Measurements from ENCODE around the gene PLA2G3. TPM values are rescaled to one million over a fixed set of nuclear protein-coding genes. Genes with fewer than 3 reads are reported as not detected.
"Not testable (repeated sequence)": the region's sequence is repeated elsewhere in the genome, so short reads cannot be mapped to it uniquely, and the experiment has no call there.

Gene PLA2G3
- total RNA-seq, 1 donor from 2014 or later = not detected

DNA sequence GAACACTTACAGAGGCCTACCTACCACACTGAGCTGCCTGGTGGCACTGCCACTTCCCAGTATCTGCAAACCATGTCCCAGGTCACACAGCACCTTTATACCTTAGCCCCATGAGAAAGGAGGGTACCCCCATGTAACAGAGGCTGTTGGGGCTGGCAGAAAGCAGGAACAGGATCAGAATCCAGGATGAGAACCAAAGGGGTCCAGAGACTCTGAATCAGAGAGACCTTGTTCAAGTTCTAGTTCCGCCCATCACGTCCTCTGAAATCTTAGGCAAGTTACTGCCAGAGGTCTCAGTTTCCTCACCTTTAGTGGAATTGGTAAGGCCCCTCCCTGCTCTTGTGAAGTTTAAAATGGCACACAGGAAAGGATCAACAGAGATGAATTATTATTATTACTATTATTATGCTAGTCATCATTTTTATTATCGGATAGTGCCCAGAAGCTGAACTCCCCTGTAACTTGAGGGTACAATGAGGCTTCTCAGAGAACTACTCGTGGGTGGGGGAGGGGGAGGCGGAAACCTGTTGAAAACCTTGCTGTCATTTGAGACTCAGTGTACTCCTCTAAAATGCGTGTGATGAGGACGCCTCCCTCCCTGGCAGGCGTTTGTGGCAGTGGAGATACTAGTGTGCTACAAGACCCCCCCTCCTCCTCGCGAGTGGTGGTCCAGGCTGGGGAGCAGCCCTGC lies 42.2 kb downstream of the PLA2G3 start:
- DNase-seq (ENCODE audit: low read depth) = no peak
- H3K4me3 ChIP-seq (ENCODE audit: low read depth, low read length) = no peak overlapping the region
- TF ChIP-seq, protein P1, sequence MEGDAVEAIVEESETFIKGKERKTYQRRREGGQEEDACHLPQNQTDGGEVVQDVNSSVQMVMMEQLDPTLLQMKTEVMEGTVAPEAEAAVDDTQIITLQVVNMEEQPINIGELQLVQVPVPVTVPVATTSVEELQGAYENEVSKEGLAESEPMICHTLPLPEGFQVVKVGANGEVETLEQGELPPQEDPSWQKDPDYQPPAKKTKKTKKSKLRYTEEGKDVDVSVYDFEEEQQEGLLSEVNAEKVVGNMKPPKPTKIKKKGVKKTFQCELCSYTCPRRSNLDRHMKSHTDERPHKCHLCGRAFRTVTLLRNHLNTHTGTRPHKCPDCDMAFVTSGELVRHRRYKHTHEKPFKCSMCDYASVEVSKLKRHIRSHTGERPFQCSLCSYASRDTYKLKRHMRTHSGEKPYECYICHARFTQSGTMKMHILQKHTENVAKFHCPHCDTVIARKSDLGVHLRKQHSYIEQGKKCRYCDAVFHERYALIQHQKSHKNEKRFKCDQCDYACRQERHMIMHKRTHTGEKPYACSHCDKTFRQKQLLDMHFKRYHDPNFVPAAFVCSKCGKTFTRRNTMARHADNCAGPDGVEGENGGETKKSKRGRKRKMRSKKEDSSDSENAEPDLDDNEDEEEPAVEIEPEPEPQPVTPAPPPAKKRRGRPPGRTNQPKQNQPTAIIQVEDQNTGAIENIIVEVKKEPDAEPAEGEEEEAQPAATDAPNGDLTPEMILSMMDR (conservative IDR thresholded peaks at IDR 0.05; ENCODE audit: low read depth, low read length) = no peak

GRCh38 chr22:31097539-31097938 lies 42.8 kb downstream of the PLA2G3 start:
- not testable (repeated sequence) for DNase-seq (ENCODE audit: low read depth); H3K4me3 ChIP-seq (ENCODE audit: low read depth, low read length)

- no peak for DNase-seq (ENCODE audit: low read depth)
- no peak overlapping the region for H3K4me3 ChIP-seq (ENCODE audit: low read depth, low read length)
- TF ChIP-seq, protein P1 (conservative IDR thresholded peaks at IDR 0.05; ENCODE audit: low read depth, low read length) = no peak
Measured at GRCh38 chr22:31096657-31097279, 43.5 kb downstream of the PLA2G3 start.

- TF ChIP-seq, protein P1 (conservative IDR thresholded peaks at IDR 0.05; ENCODE audit: low read depth, low read length) = no peak
- no peak overlapping the region for H3K4me3 ChIP-seq (ENCODE audit: low read depth, low read length)
- DNase-seq (ENCODE audit: low read depth) = no peak
Measured at GRCh38 chr22:31095637-31096249, 44.6 kb downstream of the PLA2G3 start.

GRCh38 chr22:31094741-31095140 lies 45.6 kb downstream of the PLA2G3 start:
- TF ChIP-seq, protein P1 (conservative IDR thresholded peaks at IDR 0.05; ENCODE audit: low read depth, low read length) = no peak
- no peak for DNase-seq (ENCODE audit: low read depth)
- H3K4me3 ChIP-seq (ENCODE audit: low read depth, low read length) = no peak overlapping the region

- DNase-seq (ENCODE audit: low read depth) = no peak
- no peak overlapping the region for H3K4me3 ChIP-seq (ENCODE audit: low read depth, low read length)
- TF ChIP-seq, protein P1 (conservative IDR thresholded peaks at IDR 0.05; ENCODE audit: low read depth, low read length) = no peak
Measured at GRCh38 chr22:31094021-31094551, 46.2 kb downstream of the PLA2G3 start.

DNA sequence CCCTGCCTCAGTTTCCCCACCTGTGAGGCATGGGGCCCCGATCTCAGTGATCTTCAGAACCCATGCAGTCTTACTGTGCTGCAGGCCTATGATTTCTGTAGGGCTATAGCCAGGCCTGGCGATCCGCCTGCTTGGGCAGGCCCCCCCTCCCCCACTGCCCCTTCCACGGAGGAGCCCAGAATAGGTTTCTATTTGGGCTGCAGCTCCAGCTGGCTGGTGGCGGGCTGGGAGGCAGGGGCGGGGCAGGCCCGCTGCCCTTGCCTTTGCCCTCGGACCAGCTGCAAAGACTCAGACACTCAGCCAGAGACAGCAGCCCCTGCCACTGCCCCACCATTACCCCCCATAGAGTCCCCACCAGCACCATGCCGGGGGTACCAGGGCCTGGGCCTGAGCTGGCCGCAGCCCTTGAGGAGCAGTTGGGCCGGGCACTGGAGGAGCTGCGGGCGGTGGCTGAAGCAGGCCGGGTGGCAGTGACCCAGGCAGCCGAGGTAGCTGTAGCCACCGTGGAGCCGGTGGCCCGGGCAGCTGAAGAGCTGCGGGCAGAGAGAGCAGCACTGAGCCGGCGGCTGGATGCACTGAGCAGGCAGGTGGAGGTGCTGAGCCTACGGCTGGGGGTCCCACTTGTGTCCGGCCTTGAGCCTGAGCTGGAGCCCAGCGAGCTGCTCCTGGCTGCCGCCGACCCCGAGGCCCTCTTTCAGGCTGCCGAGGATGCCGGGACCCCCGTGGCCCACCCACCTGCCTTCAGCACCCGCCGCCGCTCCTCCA lies 47.0 kb downstream of the PLA2G3 start:
- no peak overlapping the region for H3K4me3 ChIP-seq (ENCODE audit: low read depth, low read length)
- DNase-seq (ENCODE audit: low read depth) = no peak
- TF ChIP-seq, protein P1 (conservative IDR thresholded peaks at IDR 0.05; ENCODE audit: low read depth, low read length) = no peak

All from epithelial cell of proximal tubule (primary cell).